Thoracic aorta (tissue), 2 donors: ENCODE data around the gene TIMM22. TPM values are rescaled to one million over a fixed set of nuclear protein-coding genes. Genes with fewer than 3 reads are reported as not detected.

Experiments
- ATAC-seq: fragments of 150-250 bp; one replicate; pipeline ENCODE4 v1.8.0; 2017; ENCODE audit warnings: low read depth; ENCODE audit not compliant: insufficient number of reproducible peaks, low FRiP score
- DNase-seq: peaks from one replicate; pipeline ENCODE4 v3.0.0-alpha.2; 2020; ENCODE audit warnings: low spot score
- H3K27ac ChIP-seq, 2 donors: fragments of 200-600 bp; sonication (generic); 1 replicate in 1 of 2; 2 replicates in 1 of 2; pipeline ENCODE4 v1.5.1; 2016; ENCODE audit warnings: mild to moderate bottlenecking in 2 of 2, moderate library complexity in 2 of 2
- H3K27me3 ChIP-seq: fragments of 200-600 bp; sonication (generic); replicated peaks from 2 replicates; pipeline ENCODE4 v1.6.0; 2016; ENCODE audit warnings: mild to moderate bottlenecking; ENCODE audit not compliant: insufficient read depth
- H3K36me3 ChIP-seq: fragments of 200-600 bp; sonication (generic); one replicate; pipeline ENCODE4 v1.5.1; 2016
- H3K4me1 ChIP-seq, 2 donors: fragments of 200-600 bp; sonication (generic); 1 replicate in 1 of 2; 2 replicates in 1 of 2; pipeline versions ENCODE4 v1.5.1 to v1.6.0; 2016; ENCODE audit warnings: low read depth in 2 of 2, mild to moderate bottlenecking in 1 of 2; ENCODE audit not compliant: control insufficient read depth in 1 of 2
- H3K4me3 ChIP-seq: fragments of 200-600 bp; sonication (generic); 2 replicates; pipeline ENCODE4 v1.5.1; 2016; ENCODE audit warnings: mild to moderate bottlenecking
- H3K9me3 ChIP-seq: fragments of 200-600 bp; sonication (generic); 2 replicates; pipeline ENCODE4 v1.5.1; 2016
- total RNA-seq, 2 donors: library from RNA; depleted of rRNA; stranded (reverse); fragments of >200 nt; gene quantifications; one replicate each; pipeline versions ENCODE4 v1.1.0 to v1.2.3, GENCODE V29; 2016
- TF ChIP-seq, protein P1 (sequence below): fragments of 200-600 bp; sonication (generic); IDR thresholded peaks from one replicate; pipeline ENCODE4 v1.5.1; 2019; ENCODE audit warnings: antibody characterized with exemption

Gene TIMM22
- total RNA-seq, 2 donors from 2014 or later, result 12.6 to 13.0 TPM

DNA sequence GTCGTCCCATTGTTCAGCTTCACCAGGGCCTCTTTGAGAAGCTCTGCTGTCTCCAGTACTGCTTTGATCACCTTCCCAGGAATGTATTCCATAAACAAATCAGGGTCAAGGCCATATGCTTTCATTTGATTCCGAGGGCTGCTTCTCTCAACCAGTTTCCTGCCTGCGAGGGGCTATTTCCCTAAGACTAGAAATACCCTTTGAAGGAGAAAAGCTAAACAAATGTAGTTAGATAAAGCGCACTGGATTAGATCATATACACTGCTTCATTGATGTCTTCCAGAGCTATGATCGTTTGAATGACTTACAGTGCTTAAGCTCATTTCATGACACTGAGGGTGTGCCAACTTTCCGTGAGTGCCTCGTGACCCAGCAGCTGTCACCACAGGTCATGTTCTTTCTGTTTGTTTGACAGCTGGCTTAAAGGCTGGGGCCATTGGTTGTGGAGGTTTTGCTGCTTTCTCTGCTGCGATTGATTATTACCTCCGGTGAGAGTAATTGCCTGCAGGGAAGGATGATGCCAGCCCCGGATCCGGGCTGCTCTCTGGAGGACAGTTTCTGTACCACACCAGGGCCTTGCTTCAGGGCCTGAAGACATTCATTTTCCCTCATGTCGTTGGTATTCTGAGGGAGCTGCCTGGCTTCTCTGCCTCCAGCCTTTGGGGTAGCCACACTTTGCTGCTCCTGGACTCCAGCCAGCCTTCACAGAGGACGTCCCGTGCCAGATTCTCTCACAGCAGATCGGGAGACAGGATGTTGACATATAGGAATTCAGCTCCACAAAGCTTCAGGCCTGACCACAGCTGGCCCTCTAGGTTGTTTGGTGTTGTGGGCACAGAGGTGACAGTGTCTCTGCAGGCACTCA is 3.9 kb downstream of the TIMM22 start:
- no peaks in the 10 kb centered on the region for H3K9me3 ChIP-seq
- no peaks in the 10 kb centered on the region for H3K27me3 ChIP-seq
- H3K36me3 ChIP-seq, result peaks cover 14% of the 10 kb centered on the region
- no peak for DNase-seq
- H3K27ac ChIP-seq, result peak overlapping the region; percentile 80 to 84
- peaks cover 63 to 74% of the 10 kb centered on the region in 2 donors for H3K4me1 ChIP-seq
- no peak overlapping the region for H3K4me3 ChIP-seq
- TF ChIP-seq, protein P1, sequence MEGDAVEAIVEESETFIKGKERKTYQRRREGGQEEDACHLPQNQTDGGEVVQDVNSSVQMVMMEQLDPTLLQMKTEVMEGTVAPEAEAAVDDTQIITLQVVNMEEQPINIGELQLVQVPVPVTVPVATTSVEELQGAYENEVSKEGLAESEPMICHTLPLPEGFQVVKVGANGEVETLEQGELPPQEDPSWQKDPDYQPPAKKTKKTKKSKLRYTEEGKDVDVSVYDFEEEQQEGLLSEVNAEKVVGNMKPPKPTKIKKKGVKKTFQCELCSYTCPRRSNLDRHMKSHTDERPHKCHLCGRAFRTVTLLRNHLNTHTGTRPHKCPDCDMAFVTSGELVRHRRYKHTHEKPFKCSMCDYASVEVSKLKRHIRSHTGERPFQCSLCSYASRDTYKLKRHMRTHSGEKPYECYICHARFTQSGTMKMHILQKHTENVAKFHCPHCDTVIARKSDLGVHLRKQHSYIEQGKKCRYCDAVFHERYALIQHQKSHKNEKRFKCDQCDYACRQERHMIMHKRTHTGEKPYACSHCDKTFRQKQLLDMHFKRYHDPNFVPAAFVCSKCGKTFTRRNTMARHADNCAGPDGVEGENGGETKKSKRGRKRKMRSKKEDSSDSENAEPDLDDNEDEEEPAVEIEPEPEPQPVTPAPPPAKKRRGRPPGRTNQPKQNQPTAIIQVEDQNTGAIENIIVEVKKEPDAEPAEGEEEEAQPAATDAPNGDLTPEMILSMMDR, result no peak
- no peak for ATAC-seq

DNA sequence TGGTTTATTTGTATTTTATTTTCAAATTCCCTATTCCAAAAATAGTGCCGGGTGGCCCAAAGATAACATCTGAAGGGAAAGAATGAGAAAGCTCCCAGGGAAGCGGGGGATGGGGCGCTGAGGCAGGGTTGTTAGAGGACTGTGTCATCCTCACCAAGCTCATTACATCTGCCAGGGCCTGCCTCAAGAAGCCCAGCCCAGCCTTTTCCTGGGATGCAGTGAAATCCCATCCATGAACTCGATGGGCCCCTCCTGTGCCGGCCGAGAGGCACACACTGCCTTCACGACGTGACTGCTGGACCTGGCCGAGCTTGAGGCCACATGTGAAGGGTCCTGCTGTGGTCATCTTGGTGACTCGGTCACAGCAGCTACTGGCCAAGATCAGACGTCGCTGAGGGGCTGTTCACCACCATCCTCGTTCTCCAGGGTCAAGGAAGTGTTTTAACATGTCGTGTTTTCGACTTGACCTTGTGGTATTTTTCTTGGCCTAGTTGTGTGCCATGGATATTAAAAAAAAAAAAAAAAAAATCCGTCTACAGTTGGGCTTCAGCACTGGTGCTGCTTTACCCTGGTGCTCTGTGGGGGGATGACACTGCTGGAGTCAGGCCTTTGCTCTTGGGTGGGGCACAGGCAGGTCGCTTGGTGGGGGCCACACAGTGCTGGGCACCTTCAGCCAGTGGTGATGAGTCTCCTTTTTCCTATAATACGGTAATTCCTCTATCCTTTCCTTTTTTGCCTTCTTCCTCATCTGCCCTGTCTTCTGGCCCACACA is 4.9 kb downstream of the TIMM22 start:
- Histone ChIP-seq H3K27ac (peak overlapping the region; percentile 80 to 84), H3K9me3 (no peaks in the 10 kb centered on the region), H3K36me3 (peaks cover 14% of the 10 kb centered on the region), H3K4me1 (peaks cover 69 to 83% of the 10 kb centered on the region in 2 donors), H3K4me3 (no peak overlapping the region), H3K27me3 (no peaks in the 10 kb centered on the region)
- TF ChIP-seq, protein P1, result no peak
- peak; percentile 47 for ATAC-seq
- no peak for DNase-seq

DNA sequence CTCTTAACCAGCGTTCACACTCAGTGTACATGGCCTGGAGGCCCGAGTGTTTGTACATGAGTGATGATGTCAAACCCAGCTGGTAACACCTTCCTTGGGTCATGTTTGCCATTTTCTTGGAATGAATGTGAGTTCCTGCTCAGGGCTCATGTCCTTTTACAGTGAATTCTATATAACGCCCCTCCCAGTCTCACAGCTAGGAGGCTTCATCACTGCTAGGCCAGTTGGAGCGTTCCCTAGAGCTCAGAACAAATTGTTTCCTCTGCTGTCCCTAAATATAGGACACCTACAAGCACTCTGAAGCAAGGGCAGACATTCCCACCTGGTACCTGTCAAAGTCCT is 5.5 kb downstream of the TIMM22 start:
- Histone ChIP-seq H3K9me3 (no peaks in the 10 kb centered on the region), H3K36me3 (peaks cover 18% of the 10 kb centered on the region), H3K4me3 (no peak overlapping the region), H3K4me1 (peaks cover 73 to 88% of the 10 kb centered on the region in 2 donors), H3K27me3 (no peaks in the 10 kb centered on the region), H3K27ac (peak overlapping the region; percentile 80 to 84)
- ATAC-seq (no peak), DNase-seq (no peak)
- TF ChIP-seq, protein P1, result no peak

DNA sequence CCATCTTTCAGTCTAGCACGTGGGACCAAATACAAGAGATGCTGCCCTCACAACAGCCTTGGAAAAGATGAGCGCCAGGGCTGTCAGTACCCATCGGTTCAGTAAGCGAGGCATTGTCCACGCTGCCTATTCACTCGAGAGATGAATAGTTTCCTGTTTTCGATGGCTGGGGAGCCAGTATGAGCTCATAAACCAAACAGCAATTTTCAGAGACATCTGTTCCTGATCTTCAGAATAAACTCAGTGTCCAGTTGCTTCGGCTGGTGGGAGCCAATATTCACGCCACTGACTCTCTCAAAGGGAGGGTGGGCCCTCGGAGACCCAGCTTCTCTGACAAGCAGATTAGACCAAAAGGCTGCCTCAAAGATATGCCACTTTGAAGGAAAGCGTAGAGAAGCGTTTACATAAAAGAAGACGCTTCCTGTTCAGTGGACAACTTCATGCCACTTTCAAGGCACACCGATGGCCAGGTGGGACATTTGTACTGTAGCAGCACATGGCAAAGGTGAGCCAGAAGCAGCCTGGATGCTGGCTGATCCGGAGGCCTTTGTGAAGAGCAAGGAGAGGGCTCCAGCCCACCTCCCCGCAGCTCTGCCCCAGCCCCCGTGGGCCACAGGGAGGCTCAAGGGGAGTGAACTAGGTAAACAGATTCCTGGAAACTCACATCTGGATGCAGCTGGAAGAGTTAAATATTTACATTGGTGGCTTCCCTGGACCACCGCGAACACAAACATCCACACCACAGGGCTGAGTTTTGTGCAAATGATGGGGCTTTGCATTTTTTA is 6.0 kb downstream of the TIMM22 start:
- peaks cover 21% of the 10 kb centered on the region for H3K36me3 ChIP-seq
- H3K27me3 ChIP-seq, result no peaks in the 10 kb centered on the region
- TF ChIP-seq, protein P1, result no peak
- DNase-seq (no peak), ATAC-seq (peak; percentile 3)
- no peak overlapping the region for H3K4me3 ChIP-seq
- peaks cover 74 to 88% of the 10 kb centered on the region in 2 donors for H3K4me1 ChIP-seq
- no peaks in the 10 kb centered on the region for H3K9me3 ChIP-seq
- H3K27ac ChIP-seq, result peak overlapping the region; percentile 80 to 84

DNA sequence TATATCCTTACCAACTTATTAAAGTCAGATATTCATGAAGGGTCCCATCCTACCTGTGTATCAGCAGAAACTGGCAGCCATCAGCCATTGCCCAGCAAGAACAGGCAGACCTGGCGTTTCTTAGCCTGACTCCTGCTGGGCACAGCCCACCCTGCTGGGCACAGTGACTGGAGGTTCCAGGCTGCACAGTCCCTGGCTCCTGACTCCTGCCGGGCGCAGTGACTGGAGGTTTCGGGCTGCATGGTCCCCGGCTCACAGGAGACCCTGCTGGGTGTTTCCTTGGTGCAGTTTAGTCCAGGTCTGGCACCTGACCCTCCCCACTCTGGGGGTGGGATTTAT is 6.7 kb downstream of the TIMM22 start:
- ATAC-seq (no peak), DNase-seq (no peak)
- peaks cover 71 to 88% of the 10 kb centered on the region in 2 donors for H3K4me1 ChIP-seq
- peak overlapping the region; percentile 80 to 84 for H3K27ac ChIP-seq
- no peak overlapping the region for H3K4me3 ChIP-seq
- H3K36me3 ChIP-seq, result peaks cover 21% of the 10 kb centered on the region
- H3K27me3 ChIP-seq, result no peaks in the 10 kb centered on the region
- TF ChIP-seq, protein P1, result no peak
- H3K9me3 ChIP-seq, result no peaks in the 10 kb centered on the region
